ENCODE data around the gene MS4A5.
"Not testable (repeated sequence)": the region's sequence is repeated elsewhere in the genome, so short reads cannot be mapped to it uniquely, and the experiment has no call there.

The MS4A5 gene

GRCh38 chr11:60429272-60429671, at the start of gene MS4A5:
Gene MS4A5 (plus strand): TSS chr11:60429572. CDS start chr11:60429675, 103 bp downstream.
- no peak for DNase-seq

GRCh38 chr11:60389279-60389910, 40.0 kb upstream of the MS4A5 start:
- DNase-seq = peak; percentile 12 to 66

- no peak for DNase-seq
Measured at GRCh38 chr11:60390419-60390818, 39.0 kb upstream of the MS4A5 start.

GRCh38 chr11:60392361-60392760, 37.0 kb upstream of the MS4A5 start:
- DNase-seq = no peak

GRCh38 chr11:60393016-60393415, 36.4 kb upstream of the MS4A5 start:
- DNase-seq = no peak

GRCh38 chr11:60394666-60395380, 34.5 kb upstream of the MS4A5 start:
- DNase-seq = no peak

GRCh38 chr11:60396382-60396781, 33.0 kb upstream of the MS4A5 start, which contains the start of gene MS4A14:
Gene MS4A14 (plus strand): TSS chr11:60396459. CDS start chr11:60396579, 120 bp downstream.
- DNase-seq = peak in 1 of 2 donors; percentile 1

- peak; percentile 9 to 48 for DNase-seq
Measured at GRCh38 chr11:60396799-60397198, 32.6 kb upstream of the MS4A5 start.

- DNase-seq = no peak
Measured at GRCh38 chr11:60420015-60420414, 9.4 kb upstream of the MS4A5 start.

- DNase-seq = no peak
Measured at GRCh38 chr11:60422609-60423008, 6.8 kb upstream of the MS4A5 start.

GRCh38 chr11:60428517-60428916, 855 bp upstream of the MS4A5 start:
- no peak for DNase-seq

GRCh38 chr11:60431251-60431650, 1.9 kb downstream of the MS4A5 start:
- DNase-seq = no peak

- DNase-seq = no peak
Measured at GRCh38 chr11:60433401-60433800, 4.0 kb downstream of the MS4A5 start.

GRCh38 chr11:60447070-60447469, 17.7 kb downstream of the MS4A5 start:
- DNase-seq = no peak

- DNase-seq = no peak
Measured at GRCh38 chr11:60447846-60448245, 18.5 kb downstream of the MS4A5 start.

- DNase-seq = not testable (repeated sequence)
Measured at GRCh38 chr11:60451185-60451584, 21.8 kb downstream of the MS4A5 start.

GRCh38 chr11:60454212-60454611, 24.8 kb downstream of the MS4A5 start:
- no peak for DNase-seq

GRCh38 chr11:60455531-60456042, 26.2 kb downstream of the MS4A5 start, which contains the start of gene MS4A1:
Gene MS4A1 (plus strand): TSS chr11:60455847. CDS start chr11:60462375, 6,528 bp downstream.
- peak; percentile 36 to 82 for DNase-seq

- DNase-seq = peak in 1 of 2 donors; percentile 30
Measured at GRCh38 chr11:60457576-60457975, 28.2 kb downstream of the MS4A5 start.

- DNase-seq = no peak
Measured at GRCh38 chr11:60459345-60459744, 30.0 kb downstream of the MS4A5 start.

- DNase-seq = no peak
Measured at GRCh38 chr11:60468829-60469228, 39.5 kb downstream of the MS4A5 start.

GRCh38 chr11:60469723-60470122, 40.4 kb downstream of the MS4A5 start:
- no peak for DNase-seq

- peak; percentile 4 to 64 for DNase-seq
Measured at GRCh38 chr11:60477035-60477445, 47.7 kb downstream of the MS4A5 start.

GRCh38 chr11:60482361-60482760, 53.0 kb downstream of the MS4A5 start:
- peak in 1 of 2 donors; percentile 29 for DNase-seq
